RPMI8226 (cell line): ENCODE measurements around the gene ACTL6B.

Source experiments
- DNase-seq: peaks from one replicate; pipeline ENCODE4 v3.0.0-alpha.2; 2015

Gene ACTL6B

DNA sequence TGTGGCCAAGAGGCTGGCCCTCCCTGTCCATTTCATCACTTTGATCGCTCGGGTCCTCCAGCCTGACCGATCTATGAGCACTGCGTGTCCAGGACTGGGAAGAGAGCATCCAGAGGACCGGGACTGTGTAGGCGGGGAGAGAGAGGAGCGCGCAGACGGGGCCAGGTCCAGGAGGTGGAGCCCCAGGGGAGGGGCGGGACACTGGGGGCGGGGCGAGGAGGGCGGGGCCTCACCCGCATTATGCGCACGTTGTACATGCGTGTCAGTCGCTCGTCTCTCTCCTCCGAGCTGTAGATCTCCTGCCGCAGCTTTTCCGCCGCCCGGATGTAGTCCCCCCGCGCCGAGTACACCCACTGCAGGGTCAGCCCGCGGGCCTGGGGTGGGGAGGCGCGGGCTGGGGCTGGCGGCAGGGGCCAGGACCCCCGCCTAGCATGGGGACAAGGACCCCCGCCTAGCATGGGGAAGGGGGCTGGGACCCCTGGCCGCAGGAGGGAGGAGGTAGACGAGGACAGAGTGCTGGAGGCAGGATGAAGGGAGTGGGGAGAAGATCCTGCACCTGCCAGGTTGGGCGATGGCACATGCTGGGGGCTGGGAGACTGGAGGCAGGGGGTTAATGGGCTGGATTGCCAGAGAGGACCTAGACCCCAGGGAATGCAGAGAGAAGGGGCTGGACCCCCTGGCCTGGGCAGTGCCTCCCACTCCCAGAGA is 29.6 kb downstream of the ACTL6B start:
- DNase-seq: peak; percentile 89

DNA sequence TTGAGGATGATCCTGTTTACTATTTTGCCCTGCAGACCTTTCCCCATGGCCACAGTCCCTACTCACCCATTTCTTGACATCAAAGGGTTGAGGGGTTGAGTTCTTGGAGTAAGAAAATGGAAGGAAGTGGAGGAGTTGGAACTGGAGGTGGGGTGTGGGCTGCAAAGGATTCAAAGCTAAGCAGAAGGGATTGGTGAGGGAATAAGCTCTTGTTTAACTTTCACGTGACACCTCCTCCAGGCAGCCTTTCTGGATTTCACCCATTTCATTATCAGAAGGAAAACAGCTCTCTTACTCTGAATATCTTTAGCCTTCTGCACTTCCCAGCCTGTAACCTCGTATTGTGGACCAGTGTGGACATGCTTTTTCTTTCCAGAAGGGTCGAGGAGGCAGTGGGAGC is 30.2 kb downstream of the ACTL6B start:
- DNase-seq: no peak

DNA sequence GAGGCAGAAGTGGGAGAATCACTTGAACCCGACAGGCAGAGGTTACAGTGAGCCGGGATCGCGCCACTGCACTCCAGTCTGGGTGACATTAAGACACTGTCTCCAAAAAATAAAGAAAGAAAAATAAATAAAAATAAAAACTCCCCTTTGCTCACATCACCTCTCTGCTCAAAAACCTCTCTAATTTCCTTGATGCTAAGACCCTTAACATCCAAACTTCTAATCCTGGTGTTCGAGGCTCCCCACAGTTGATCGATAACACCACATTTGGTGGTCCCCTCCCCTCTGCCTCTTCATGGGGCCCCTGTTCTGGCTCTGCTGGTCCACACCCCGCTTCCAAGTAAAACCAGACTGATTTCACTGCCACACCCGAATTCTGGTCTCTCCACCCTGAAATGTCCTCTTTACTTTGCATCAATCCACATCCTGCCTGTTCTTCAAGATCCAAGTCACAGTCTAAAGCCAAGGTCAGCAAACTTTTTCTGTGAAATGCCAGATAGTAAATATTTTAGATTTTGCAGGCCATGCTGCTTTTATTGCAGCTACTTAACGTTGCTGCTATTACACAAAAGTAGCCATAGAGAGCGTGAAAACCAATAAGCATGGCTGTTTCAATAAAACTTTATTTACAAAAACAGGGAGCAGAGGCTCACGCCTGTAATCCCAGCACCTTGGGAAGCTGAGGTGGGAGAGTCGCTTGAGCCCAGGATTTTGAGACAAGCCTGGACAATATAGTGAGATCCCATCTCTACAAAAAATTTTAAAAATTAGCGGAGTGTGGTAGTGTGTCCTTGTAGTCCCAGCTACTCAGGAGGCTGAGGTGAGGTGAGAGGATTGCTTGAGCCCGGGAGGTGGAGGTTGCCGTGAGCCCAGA is 32.1 kb downstream of the ACTL6B start:
- no peak for DNase-seq

DNA sequence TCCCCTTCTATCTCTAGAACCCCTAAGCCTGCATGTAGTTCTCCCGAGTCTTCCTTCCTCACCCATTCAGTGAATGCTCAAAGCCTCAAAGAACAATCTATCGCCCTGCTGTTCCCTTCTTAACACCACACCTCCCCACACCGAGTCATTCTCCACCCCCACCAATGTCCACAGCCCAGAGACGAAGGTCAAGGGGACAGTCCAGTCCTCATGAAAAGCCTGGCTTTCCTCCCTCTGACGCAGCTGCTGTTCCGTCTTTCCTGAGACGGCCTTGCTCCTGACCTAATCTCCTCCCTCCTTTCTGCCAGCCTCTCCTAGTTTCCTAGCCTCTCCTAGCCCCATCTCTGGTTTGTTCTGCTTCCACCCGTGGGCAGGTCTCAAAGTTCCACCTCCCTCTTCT is 34.7 kb downstream of the ACTL6B start:
- DNase-seq: no peak

DNA sequence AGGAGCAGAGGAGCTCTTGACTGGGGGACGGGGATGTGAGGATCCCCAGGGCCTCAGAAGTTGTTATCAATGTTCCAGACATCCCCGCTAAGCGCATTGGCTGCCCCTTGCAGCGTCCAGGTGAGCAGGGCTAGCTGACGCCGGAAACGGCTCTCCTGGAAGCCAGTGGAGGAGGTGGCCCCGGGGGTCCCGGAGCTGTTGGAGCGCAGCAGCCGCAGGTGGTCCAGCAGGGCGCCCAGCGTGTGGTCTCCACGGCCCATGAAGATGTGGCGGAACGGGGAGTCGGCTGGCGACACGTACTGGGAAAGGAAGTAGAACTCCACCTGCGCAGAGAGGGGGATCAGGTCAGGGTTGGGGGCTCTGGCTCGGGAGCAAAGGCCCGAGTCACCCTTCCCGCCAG is 35.4 kb downstream of the ACTL6B start:
- DNase-seq: no peak

DNA sequence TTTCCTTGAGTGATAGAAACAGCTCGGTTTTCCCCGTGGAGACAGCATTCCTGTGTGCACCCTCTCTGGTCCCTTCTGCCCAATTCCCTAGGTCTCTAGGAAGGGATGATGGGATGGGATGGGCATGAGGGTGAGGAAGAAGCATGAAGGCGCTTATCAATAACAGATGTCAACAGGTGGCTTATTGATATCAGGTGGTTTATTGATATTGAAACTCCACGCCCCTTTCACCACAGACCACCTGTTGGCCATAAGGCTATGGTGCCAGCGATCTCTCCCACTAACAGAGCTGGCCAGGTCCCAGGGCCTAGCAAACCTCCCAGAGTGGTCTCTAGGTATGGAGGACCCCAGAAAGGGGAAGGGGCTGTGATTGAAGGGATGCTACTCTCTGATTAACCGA is 36.0 kb downstream of the ACTL6B start:
- DNase-seq: no peak

DNA sequence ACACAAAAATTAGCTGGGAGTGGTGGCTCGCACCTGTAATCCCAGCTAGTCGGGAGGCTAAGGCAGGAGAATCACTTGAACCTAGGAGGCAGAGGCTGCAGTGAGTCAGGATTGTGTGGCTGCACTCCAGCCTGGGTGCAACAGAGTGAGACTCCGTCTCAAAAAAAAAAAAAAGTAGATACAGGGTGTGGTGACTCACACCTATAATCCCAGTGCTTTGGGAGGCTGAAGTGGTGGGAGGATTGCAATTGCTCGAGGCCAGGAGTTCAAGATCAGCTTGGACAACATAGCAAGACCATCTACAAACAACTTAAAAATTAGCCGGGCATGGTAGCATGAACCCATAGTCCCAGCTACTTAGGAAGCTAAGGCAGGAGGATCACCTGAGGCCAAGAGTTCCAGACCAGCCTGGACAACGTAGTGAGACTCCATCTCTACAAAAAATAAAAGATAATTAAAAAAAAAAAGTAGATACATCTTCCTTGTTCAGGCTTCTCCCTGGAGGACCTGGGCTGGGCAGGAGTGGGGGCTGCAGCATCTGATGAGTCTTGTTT is 41.9 kb downstream of the ACTL6B start:
- DNase-seq: no peak

DNA sequence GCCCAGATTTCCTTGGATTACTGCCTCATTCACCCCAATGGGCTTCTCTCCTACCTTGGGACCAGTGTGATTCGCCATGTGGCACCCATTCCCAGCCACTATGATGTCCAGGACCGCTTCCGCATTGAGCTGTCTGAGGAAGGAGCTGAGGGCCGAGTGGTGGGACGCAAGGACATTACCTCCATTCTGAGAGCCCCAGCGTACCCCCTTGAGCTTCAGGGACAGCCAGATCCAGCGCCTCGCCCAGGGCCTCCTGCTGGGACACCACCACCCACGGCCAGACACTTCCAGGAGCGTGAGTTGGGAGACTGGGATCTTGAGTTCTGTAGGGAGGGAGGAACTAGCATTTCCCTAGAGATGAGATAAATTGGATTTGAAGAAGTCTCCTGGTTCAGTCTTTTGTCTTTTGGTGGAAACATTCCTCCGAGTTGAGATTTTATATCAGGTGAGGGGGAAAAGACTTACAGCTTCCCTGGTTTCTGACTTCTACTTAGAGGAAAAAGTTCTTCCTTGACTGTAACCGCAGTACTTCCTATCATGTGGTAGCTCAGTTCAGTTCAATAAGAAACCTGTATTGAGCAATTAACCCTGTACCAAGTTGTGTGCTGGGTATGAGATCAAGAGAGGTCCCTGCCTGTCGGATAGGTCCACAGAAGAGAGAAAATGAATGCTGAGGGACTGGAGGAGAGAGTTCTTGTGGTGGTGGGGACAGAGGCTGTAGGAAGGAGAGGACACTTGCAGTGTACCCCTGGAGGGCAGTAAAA is 42.7 kb downstream of the ACTL6B start:
- no peak for DNase-seq

DNA sequence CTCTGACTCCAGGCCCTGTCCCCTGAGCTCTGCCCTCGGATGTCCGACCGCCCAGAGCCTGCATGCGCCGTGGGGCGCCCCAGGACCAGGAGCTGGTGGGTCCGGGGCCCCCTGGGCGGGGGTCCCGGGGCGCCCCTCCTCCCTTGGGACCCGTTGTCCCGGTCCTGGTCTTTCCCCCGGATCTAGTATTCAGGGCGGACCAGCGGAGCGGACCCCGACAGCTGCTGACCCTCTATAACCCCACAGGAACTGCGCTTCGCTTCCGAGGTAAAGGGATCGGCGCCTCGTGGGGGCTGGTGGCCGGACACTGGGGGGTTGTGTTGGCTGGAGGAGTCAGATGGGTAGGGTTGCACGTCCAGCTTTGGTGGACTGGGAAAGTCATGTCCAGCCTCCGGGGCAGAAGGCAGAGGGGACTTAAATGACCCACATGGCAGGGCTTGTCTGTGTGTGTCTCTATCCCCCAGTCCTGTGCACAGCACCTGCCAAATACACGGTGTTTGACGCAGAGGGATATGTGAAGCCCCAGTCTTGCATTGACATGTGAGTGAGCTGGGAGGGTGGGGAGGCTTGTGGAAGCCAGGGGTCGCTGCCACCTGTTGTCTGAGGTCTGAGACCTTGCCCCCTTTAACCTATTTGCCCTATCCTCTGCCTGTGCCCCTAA is 43.4 kb downstream of the ACTL6B start:
- peak; percentile 27 for DNase-seq

DNA sequence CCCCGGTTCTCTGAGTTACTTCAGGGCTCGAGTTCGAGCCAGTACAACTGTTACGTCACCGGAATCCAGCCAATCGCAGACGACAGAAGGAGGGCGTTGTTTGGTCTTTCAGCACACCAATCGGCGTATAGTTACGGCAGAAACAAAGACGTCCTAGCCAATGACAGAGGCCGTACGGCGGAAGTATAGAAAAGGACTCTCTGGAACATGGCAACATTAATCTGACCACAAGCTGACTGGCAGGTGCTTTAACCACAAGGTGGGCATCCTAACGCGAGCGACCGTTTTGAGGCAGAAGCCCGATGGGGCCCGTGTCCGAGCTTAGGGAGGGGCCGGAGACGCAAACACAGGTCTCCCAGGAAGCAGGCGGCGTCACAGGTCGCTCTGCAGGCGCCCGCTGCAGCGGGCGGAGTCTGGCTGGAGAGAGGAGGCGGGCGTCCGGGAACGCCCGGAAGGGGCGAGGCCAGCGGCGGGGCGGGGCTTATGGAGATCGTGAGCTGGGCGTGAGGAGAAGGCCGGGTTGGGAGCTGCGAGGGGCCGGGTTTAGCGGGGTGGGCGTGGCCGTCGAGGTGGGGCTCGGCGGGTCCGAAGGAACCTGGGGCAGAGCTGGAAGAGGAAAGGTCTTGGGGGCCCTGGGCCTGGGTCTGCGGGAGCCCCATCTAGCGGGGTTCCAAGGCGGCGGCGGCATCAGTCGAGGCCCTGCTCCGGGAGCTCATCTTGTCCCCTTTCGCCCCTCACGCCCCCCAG is 44.1 kb downstream of the ACTL6B start, which contains the start of gene MOSPD3:
TSS of gene MOSPD3 (plus strand) at position 558 of the 747 bp plus-strand sequence. CDS start 252 bp downstream, outside the sequence.
- DNase-seq: peak; percentile 100

DNA sequence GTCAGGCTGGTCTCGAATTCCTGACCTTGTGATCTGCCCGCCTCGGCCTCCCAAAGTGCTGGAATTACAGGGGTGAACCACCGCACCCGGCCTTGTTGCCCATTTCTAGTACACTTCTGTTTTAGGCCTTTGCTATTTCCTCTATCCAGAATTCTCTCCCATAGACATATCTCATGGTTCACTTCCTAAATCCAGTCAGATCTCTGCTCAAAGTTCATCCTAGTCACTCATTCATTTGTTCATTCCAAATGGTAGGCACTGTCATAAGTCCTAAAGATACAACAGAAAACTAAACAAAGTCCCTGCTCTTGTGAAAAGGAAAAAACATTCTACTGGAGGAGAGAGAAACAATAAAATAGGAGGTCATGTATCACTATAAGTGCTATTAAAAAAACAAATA is 46.3 kb downstream of the ACTL6B start:
- DNase-seq: no peak

DNA sequence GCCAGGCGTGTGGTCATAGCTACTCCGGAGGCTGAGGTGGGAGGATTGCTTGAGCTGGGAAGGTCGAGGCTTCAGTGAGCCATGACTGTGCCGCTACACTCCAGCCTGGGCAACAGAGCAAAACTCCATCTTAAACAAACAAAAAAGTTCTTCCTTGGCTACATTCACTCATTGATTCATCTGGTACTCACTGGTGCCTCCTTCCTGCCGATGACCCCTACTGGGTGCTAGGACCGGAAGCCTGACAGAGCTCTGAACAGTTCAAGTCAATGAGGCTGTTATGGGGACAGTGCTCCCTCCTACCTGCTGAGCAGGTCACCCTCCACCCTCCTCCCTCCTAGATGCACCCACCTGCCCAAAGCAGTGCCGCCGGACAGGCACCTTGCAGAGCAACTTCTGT is 49.1 kb downstream of the ACTL6B start:
- no peak for DNase-seq

DNA sequence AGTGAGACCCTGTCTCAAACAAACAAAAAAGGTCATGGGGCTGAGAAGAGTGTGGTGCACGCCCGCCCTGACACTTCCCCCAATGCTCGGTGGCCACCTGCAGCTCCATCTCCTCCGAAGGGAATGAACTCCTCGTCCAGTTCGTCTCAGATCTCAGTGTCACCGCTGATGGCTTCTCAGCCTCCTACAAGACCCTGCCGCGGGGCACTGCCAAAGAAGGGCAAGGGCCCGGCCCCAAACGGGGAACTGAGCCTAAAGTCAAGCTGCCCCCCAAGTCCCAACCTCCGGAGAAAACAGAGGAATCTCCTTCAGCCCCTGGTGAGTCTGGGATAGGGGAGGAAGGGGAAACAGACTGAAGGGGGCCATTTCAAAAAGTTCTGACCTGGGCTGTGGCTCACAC is 49.9 kb downstream of the ACTL6B start:
- no peak for DNase-seq

DNA sequence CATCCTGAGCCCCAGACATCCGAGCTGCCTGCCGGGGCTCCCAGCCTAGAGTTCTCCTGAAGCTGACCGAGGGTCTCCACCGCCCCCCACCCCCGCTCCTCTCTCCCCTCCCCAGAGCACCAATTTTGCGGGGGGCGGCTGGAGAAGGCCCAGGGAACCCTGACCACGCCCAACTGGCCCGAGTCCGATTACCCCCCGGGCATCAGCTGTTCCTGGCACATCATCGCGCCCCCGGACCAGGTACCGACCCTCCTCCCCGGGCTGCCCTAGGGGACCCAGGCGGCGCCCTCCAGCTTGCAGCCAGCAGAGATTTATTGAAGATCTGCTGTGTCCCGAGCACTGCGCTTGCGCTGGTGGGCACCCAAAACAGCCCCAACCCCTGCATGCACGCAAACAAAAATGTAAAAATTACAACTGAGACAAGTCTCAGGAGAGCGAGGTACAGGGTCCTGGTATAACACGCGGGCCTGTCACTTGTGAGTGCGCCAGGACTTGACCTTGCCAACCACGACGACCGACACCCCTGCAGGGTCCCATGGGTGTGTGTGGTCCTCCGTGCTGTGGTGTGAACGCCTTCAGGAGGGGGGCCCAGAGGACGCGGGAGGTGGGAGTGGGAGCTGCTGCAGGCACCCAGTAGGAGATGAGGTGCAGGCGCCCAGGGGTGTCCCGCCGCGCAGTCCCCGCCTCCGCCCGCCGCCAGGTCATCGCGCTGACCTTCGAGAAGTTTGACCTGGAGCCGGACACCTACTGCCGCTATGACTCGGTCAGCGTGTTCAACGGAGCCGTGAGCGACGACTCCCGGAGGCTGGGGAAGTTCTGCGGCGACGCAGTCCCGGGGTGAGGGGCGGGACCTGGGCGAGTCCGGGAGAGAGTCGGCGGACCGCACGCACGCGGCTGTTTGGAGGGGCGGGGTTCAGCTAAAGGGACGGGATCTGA is 51.0 kb downstream of the ACTL6B start:
- DNase-seq: peak; percentile 28

DNA sequence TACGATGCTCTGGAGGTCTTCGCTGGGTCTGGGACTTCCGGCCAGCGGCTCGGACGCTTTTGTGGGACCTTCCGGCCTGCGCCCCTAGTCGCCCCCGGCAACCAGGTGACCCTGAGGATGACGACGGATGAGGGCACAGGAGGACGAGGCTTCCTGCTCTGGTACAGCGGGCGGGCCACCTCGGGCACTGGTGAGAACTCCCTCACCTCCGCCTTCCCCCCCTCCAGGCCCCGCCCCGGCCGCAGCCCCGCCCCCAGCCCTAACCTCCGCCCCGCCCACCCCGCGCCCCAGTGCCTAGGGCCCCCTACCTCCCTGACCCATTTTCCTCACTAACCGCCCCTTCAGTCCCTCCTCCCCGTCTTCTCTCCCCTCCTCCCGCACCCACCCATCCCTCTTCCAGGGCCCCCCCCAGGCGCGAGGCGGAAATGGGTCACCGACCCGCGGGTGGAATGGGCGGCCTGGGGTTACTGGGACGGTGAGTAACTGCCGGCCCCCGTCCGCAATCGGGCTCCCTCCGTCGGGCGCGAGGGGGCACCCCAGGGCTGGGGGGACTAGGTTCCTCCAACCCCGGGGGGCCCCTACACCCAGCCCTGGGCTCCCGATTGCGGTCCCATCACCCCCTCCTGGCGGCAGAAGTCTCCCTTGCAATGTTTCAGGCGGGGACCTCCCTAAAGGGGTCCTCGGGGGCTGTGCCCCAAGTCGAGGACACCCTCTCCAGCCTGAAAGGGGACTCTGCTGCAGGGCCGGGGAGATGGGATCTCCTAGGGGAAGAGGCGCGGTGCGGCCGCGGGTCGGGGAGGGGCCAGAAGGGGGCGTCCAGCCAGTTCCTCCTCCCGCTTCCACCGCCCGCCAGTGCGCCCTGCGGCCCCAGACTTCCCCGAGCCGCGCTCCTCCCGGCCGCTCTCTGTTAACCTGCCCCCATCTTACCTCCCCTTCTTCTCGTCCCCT is 51.9 kb downstream of the ACTL6B start:
- peak; percentile 87 for DNase-seq

DNA sequence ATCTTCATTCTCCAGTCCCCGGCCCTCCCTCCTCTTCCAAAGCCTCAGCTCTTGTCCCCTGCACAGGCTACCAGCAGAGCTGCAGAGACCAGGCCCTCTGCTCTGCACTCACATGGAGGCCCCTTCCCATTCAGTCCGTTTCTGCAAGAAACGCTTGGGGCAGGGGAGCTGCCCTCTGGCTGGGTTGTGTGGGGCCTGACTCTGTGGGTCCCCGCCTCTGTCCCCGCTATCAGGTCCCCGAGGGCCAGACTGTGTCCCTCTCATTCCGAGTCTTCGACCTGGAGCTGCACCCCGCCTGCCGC is 52.6 kb downstream of the ACTL6B start:
- DNase-seq: no peak

DNA sequence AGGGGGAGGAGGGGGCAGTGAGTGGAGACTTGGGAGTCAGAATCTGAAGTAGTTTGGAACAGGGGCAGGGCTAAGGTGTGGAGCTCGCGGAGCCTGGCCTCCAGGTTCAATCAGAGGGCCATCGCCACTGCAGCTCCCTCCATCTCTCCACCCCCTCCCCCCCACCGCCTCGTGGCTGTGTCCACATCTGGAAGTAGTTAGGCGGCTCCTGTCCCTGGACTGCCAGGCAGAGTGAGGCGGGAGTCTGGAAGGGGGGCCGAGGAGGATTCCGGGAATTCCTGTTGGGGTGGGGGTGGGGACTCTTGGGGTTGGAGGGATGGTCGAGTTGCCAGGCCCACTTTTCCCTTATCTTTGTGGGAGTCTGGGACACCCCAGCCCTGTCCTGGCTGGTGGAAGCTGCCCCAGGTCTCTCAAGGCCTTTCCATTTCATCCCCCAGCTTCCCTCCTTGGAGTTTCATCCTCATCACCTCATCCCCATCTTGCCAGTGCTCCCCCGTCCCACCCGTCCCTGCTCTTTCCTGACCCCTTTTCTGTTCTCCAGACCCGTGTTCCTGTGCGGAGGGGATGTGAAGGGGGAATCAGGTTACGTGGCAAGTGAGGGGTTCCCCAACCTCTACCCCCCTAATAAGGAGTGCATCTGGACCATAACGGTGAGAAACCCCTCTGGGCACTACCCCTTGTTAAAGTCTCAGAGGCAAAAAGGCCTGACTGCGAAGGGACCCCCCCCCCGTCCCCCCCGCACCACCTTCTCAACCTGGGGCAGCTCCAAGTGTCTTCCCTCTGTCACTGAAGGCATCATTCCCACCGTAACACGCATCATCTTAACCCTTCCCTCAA is 53.1 kb downstream of the ACTL6B start:
- peak; percentile 63 for DNase-seq

DNA sequence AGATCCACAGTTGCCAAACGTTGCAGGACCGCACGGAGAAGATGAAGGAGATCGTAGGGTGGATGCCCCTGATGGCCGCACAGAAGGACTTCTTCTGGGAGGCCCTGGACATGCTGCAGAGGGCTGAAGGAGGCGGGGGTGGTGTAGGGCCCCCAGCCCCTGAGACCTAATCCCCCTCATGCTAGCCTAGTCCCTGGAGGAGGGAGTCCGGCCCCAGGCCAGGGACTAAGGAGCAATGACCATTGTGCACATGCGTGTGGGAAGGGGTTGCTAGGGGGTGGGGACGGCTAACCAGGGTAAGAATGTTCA is 55.6 kb downstream of the ACTL6B start:
- no peak for DNase-seq
